ENCODE data around the gene KRTAP9-3.

- TF ChIP-seq, protein P1, sequence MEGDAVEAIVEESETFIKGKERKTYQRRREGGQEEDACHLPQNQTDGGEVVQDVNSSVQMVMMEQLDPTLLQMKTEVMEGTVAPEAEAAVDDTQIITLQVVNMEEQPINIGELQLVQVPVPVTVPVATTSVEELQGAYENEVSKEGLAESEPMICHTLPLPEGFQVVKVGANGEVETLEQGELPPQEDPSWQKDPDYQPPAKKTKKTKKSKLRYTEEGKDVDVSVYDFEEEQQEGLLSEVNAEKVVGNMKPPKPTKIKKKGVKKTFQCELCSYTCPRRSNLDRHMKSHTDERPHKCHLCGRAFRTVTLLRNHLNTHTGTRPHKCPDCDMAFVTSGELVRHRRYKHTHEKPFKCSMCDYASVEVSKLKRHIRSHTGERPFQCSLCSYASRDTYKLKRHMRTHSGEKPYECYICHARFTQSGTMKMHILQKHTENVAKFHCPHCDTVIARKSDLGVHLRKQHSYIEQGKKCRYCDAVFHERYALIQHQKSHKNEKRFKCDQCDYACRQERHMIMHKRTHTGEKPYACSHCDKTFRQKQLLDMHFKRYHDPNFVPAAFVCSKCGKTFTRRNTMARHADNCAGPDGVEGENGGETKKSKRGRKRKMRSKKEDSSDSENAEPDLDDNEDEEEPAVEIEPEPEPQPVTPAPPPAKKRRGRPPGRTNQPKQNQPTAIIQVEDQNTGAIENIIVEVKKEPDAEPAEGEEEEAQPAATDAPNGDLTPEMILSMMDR (conservative IDR thresholded peaks at IDR 0.05; ENCODE audit: low read depth in 2 of 2): no peak
- no peak for TF ChIP-seq POLR2AphosphoS5 (IDR thresholded peaks at IDR 0.05; ENCODE audit: low read depth)
- no peak for TF ChIP-seq EZH2phosphoT487 (IDR thresholded peaks at IDR 0.05; ENCODE audit: unreplicated experiment)
- no peak for TF ChIP-seq EZH2 (IDR thresholded peaks at IDR 0.05; ENCODE audit: low read depth, unreplicated experiment)
- TF ChIP-seq STAT1 (IDR thresholded peaks at IDR 0.05; ENCODE audit: unreplicated experiment): no peak
- TF ChIP-seq REST (IDR thresholded peaks at IDR 0.05; ENCODE audit: unreplicated experiment): no peak
- TF ChIP-seq CREB1 (CRISPR knock-in tag; IDR thresholded peaks at IDR 0.05; ENCODE audit: low read depth): no peak
- no peak for TF ChIP-seq JUNB (IDR thresholded peaks at IDR 0.05; ENCODE audit: unreplicated experiment)
- TF ChIP-seq ZNF114 (CRISPR knock-in tag; IDR thresholded peaks at IDR 0.05): no peak
- TF ChIP-seq ETS1 (IDR thresholded peaks at IDR 0.05): no peak
- TF ChIP-seq ZNF331 (CRISPR knock-in tag; IDR thresholded peaks at IDR 0.05; ENCODE audit: low read depth): no peak
- no peak for TF ChIP-seq NANOG (IDR thresholded peaks at IDR 0.05; ENCODE audit: borderline replicate concordance)
- TF ChIP-seq ZNF462 (CRISPR knock-in tag; IDR thresholded peaks at IDR 0.05): no peak
Measured at GRCh38 chr17:41212524-41213169, 19.6 kb upstream of the KRTAP9-3 start.
